Left ventricle myocardium inferior (tissue), 1 donor: Measurements from ENCODE around the gene PTPRR. TPM values are rescaled to one million over a fixed set of nuclear protein-coding genes. Genes with fewer than 3 reads are reported as not detected.

Source experiments
- DNase-seq: peaks from one replicate; pipeline ENCODE4 v3.0.0-alpha.2; 2020
- H3K27ac ChIP-seq: fragments of 200-600 bp; replicated peaks from 2 replicates; pipeline ENCODE4 v1.8.0; 2021
- H3K27me3 ChIP-seq: fragments of 200-600 bp; 2 replicates; pipeline ENCODE4 v1.8.0; 2021; ENCODE audit warnings: low read depth
- H3K36me3 ChIP-seq: fragments of 200-600 bp; 2 replicates; pipeline ENCODE4 v1.8.0; 2021
- H3K4me1 ChIP-seq: fragments of 200-600 bp; 2 replicates; pipeline ENCODE4 v1.8.0; 2021
- H3K4me3 ChIP-seq: fragments of 200-600 bp; 2 replicates; pipeline ENCODE4 v1.8.0; 2021; ENCODE audit warnings: mild to moderate bottlenecking, moderate library complexity
- H3K9me3 ChIP-seq: fragments of 200-600 bp; replicated peaks from 2 replicates; pipeline ENCODE4 v1.8.0; 2021
- intact Hi-C: fragments of 100-400 bp; cut with micrococcal nuclease; formaldehyde crosslinking; loops from one replicate; pipeline ENCODE4 v1.11.0; 2022
- total RNA-seq: library from RNA; stranded (reverse); fragmentation: NEBNext Ultra II Directional; extraction: Animal tissue kit (Norgen Biotek cat#: 25700); gene quantifications from one replicate; pipeline ENCODE4 v1.2.1, GENCODE V29; 2021
- TF ChIP-seq, protein P1 (sequence below): fragments of 200-600 bp; IDR thresholded peaks from 2 replicates; pipeline ENCODE4 v1.8.0; 2021; ENCODE audit warnings: antibody characterized with exemption, mild to moderate bottlenecking, borderline replicate concordance
- donor health status: DM: no; HTN: yes; CAD: no; lungs with severe emphysema.

Gene PTPRR
- total RNA-seq, 1 donor from 2014 or later, result 1.3 TPM

GRCh38 chr12:70754330-70754741, 166.2 kb downstream of the PTPRR start:
- no peak for DNase-seq
- H3K9me3 ChIP-seq, result no peaks in the 10 kb centered on the region
- intact Hi-C loops, result no loop called here
- no peak overlapping the region for H3K4me3 ChIP-seq
- H3K36me3 ChIP-seq, result no peaks in the 10 kb centered on the region
- H3K27ac ChIP-seq, result no peak overlapping the region
- TF ChIP-seq, protein P1, sequence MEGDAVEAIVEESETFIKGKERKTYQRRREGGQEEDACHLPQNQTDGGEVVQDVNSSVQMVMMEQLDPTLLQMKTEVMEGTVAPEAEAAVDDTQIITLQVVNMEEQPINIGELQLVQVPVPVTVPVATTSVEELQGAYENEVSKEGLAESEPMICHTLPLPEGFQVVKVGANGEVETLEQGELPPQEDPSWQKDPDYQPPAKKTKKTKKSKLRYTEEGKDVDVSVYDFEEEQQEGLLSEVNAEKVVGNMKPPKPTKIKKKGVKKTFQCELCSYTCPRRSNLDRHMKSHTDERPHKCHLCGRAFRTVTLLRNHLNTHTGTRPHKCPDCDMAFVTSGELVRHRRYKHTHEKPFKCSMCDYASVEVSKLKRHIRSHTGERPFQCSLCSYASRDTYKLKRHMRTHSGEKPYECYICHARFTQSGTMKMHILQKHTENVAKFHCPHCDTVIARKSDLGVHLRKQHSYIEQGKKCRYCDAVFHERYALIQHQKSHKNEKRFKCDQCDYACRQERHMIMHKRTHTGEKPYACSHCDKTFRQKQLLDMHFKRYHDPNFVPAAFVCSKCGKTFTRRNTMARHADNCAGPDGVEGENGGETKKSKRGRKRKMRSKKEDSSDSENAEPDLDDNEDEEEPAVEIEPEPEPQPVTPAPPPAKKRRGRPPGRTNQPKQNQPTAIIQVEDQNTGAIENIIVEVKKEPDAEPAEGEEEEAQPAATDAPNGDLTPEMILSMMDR, result no peak
- H3K4me1 ChIP-seq, result no peaks in the 10 kb centered on the region
- H3K27me3 ChIP-seq, result peaks cover 17% of the 10 kb centered on the region

GRCh38 chr12:70752327-70752726, 168.2 kb downstream of the PTPRR start:
- H3K27ac ChIP-seq, result no peak overlapping the region
- no peak overlapping the region for H3K4me3 ChIP-seq
- H3K36me3 ChIP-seq, result no peaks in the 10 kb centered on the region
- peaks cover 17% of the 10 kb centered on the region for H3K27me3 ChIP-seq
- no peaks in the 10 kb centered on the region for H3K9me3 ChIP-seq
- no peaks in the 10 kb centered on the region for H3K4me1 ChIP-seq
- intact Hi-C loops, result no loop called here
- TF ChIP-seq, protein P1, result no peak
- DNase-seq, result no peak

DNA sequence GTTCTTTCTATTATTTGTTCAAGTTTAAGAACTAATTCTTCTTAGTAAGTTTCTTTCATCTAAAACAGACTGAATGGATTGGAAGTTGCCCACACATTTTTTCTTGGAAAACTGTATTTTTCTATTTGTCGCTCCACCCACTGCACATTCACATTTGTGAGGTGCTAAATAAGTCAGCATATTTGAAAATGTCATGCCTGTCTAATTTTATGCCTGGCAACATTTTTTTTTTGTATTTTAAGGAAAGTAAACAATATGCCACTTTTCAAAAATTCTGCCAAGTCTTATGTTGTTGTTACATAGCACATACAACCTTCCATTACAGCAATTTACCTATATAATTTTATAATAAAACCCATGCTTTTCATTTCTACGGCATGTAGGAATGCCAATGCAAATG, 170.6 kb downstream of the PTPRR start:
- Histone ChIP-seq H3K4me3 (no peak overlapping the region), H3K4me1 (no peaks in the 10 kb centered on the region), H3K9me3 (no peaks in the 10 kb centered on the region), H3K36me3 (no peaks in the 10 kb centered on the region), H3K27me3 (peaks cover 17% of the 10 kb centered on the region), H3K27ac (no peak overlapping the region)
- no peak for DNase-seq
- intact Hi-C loops, result no loop called here
- TF ChIP-seq, protein P1, result no peak

GRCh38 chr12:70748809-70749208, 171.7 kb downstream of the PTPRR start:
- H3K9me3 ChIP-seq, result no peaks in the 10 kb centered on the region
- no peak for DNase-seq
- intact Hi-C loops, result no loop called here
- no peaks in the 10 kb centered on the region for H3K4me1 ChIP-seq
- TF ChIP-seq, protein P1, result no peak
- no peak overlapping the region for H3K27ac ChIP-seq
- H3K27me3 ChIP-seq, result peaks cover 17% of the 10 kb centered on the region
- H3K36me3 ChIP-seq, result no peaks in the 10 kb centered on the region
- H3K4me3 ChIP-seq, result no peak overlapping the region

GRCh38 chr12:70747445-70748260, 172.9 kb downstream of the PTPRR start:
- no peak overlapping the region for H3K4me3 ChIP-seq
- no peak for DNase-seq
- H3K36me3 ChIP-seq, result no peaks in the 10 kb centered on the region
- TF ChIP-seq, protein P1, result no peak
- intact Hi-C loops, result no loop called here
- H3K27ac ChIP-seq, result no peak overlapping the region
- no peaks in the 10 kb centered on the region for H3K9me3 ChIP-seq
- no peaks in the 10 kb centered on the region for H3K4me1 ChIP-seq
- peaks cover 14% of the 10 kb centered on the region for H3K27me3 ChIP-seq
